Activated CD4-positive, alpha-beta T cell treated with anti-CD3 and anti-CD28 coated beads, Interleukin-2, Interleukin-6, amounts not matched to agents 100 ng/mL and 50 ng/mL, durations not matched to agents 16 hours and 8 hours (primary cell): ENCODE measurements around the gene ACTG1.

Experiments used
- DNase-seq: peaks from one replicate; pipeline ENCODE4 v3.0.0-alpha.2; 2020

ACTG1 gene

DNA sequence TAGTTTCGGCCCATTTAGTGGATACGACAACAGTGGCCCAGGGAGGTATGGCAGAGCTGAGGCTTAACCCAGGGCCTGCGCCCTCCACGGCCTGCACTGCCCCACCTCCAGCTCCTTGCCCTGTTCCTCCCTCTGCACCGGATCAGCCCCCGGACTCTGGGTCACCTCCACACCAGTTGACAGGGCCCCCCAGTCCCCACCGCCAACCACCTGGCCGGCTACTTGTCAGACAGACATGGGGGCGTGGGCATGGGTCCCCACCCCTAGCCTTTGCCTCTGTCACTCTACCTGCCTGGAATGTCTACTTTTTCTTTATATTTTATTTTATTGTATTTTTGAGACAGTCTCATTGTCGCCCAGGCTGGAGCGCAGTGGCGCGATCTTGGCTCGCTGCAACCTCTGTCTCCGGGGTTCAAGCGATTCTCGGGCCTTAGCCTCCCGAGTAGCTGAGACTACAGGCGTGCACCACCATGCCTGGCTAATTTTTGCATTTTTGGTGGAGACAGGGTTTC lies 3.0 kb upstream of the ACTG1 start:
- no peak for DNase-seq

GRCh38 chr17:81514739-81515529 lies 2.3 kb upstream of the ACTG1 start:
- peak; percentile 84 for DNase-seq

DNA sequence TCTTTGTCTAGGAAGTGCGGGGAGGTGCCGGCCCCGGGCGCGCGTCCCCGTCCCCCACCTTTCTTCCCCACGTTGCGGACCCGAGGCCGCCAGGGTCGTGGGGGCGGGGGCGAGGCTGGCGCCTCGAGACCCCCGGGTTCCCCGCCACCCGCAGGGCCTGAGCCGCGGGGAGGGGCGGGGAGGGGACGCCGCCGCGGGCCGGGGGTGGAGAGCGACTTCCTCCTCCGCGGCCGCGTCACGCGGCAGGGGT lies 1.8 kb upstream of the ACTG1 start:
- no peak for DNase-seq

DNA sequence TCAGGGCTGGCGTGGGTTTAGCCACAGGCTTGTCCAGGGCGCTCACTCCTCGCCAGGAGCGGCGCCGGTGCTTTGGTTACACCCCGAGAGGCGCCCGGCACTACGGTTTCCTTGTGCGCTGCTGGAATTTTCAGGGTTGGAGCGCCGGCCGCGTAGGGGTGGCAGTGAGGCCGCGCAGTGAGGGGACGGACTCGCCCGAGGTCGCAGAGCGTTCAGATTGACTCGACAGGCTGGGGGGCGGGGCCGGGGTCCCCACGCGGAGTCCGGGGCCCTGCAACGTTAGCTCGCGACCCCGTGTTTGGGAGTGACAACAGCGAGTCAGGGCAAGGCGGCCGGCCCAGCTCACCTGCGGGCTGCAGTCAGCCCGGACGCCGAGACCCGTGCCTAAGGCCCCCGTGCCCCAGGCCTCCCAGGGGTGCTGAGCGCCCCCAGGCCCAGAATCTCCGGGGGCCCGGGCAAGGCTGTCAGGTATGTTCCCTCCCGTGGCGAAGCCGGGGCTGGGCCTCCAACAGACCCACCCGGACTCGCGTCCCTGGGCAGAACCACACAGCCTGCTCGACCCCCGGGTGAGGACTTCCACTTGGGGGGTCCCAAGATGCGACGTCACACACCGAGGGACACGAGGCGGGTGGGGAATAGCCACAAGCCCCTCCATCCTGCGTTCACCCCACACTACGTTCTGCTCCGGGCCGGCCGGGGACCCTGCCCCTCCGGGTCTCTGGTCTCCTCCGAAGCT lies 1.3 kb upstream of the ACTG1 start:
- peak; percentile 70 for DNase-seq

- peak; percentile 77 for DNase-seq
These were observed 763 bp upstream of the ACTG1 start for GRCh38 chr17:81513372-81513752.

DNA sequence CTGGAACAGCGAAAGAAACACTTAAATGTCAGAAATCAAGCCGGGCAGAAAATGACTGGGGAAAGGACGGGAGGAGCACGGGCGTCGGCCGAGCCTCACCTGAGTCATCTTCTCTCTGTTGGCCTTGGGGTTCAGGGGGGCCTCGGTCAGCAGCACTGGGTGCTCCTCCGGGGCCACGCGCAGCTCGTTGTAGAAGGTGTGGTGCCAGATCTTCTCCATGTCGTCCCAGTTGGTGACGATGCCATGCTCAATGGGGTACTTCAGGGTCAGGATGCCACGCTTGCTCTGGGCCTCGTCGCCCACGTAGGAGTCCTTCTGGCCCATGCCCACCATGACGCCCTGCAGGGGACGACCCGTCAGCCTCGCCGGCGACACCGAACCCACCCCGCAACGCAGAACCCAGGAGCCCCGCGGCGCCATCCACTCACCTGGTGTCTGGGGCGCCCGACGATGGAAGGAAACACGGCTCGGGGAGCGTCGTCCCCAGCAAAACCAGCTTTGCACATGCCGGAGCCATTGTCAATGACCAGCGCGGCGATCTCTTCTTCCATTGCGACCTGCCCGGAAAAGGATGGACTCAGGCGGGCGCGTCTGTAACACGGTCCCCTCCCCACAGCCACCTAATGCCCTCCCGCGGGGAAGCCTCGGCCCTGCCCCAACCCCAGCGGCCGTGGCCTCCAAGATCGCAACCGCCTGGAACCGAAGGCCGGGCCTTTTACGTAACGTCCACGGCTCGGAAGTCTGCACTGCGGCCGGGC lies 616 bp downstream of the ACTG1 start:
- peak; percentile 65 for DNase-seq

DNA sequence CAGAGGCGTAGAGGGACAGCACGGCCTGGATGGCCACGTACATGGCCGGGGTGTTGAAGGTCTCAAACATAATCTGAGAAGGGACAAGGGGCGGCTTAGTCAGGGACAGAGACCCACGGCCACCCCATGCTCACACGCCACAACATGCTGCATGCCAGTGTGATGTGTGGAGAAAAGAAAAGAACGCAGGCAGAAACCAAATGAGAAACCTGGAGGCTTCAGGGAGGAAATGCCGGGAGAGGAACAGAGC lies 1.1 kb downstream of the ACTG1 start:
- no peak for DNase-seq

DNA sequence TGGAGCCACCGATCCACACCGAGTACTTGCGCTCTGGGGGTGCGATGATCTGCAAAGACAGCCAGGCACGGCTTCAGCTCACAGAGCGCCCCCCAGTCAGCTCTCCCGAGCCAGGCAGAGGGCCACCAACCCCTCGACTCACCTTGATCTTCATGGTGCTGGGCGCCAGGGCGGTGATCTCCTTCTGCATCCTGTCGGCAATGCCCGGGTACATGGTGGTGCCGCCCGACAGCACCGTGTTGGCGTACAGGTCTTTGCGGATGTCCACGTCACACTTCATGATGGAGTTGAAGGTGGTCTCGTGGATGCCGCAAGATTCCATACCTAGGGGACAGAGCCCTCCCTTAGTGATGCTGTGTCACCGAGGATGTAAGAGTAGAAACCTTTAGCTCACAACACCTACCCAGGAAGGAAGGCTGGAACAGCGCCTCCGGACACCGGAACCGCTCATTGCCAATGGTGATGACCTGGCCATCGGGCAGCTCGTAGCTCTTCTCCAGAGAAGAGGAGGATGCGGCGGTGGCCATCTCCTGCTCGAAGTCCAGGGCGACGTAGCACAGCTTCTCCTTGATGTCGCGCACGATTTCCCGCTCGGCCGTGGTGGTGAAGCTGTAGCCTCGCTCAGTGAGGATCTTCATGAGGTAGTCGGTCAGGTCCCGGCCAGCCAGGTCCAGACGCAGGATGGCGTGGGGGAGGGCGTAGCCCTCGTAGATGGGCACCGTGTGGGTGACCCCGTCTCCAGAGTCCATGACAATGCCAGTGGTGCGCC lies 1.6 kb downstream of the ACTG1 start:
- DNase-seq = peak; percentile 51

- peak; percentile 32 for DNase-seq
These were observed 2.4 kb downstream of the ACTG1 start for GRCh38 chr17:81509972-81510784.

DNA sequence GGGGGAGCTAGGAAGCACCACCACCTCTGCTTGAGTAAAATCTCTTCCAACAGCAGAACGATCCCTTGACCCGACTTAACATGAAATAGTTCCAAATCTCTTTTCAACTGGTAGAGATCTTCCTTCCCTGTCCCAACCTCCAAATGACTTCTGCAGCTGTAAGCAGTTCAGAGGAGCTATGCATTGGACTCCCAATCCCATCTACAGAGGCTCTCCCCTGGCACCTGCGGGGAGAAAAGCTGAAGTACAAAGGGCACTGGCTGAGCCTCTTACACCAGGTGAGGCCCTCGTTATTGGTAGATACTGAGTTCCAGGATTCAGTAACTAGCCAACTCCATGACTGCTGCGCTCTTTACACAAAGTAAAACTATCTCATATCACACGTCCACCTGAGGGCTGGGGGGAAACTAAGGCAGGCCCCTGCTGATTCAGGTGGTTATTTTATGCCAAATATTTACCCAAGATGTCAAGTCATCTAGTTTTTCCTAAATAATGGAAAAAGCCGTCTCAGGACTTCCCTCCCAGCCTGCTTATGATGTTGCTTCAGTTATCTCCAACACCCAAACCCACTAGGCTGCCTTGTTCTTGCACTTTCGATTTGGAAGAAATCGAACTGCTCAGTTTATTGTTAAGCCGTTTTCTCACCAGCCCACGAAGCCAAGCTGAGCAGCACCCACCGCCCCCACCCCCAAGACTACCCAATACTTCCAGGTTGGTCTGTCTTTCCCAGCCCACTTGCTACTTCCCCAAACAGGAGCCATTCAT lies 3.2 kb downstream of the ACTG1 start:
- DNase-seq = peak; percentile 58

DNA sequence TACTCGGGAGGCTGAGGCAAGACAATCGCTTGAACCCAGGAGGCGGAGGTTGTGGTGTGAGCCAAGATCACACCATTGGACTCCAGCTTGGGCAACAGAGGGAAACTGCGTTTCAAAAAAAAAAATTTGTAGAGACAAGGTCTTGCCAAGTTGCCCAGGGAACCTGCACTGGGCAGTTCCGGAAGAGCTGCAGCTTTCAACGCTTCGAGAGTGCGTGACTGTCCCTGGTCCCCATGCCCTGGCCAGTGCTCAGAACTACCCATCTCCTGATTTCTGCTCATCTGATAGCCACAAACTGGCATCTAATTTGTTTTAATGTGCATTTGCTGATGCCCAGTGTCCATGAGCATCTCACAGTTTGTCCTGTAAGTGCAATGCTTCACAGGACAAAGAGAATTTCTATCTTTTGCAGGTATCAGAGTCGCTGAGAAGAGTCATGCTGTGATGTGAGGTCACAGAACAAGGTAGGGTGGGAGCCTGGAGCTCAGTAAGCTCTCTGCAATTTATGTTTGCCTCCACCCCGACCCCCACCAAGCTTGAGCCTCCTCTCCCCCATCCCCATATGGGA lies 3.9 kb downstream of the ACTG1 start:
- DNase-seq = peak; percentile 59

DNA sequence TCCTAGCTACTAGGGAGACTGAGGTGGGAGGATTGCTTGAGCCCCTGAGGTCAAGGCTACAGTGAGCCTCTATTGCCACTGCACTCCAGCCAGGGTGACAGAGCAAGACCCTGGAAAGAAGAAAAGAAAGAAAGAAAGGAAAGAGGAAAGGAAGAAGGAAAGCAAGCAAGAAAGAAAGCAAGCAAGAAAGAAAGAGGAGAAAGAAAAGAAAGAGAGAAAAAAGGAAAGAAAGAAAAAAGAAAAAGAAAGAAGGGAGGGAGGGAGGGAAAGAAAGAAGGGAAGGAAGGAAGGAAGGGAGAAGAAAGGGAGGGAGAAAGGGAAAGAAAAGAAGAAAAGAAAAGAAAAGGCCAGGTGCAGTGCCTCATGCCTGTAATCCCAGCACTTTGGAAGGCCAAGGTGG lies 9.0 kb downstream of the ACTG1 start:
- no peak for DNase-seq

- DNase-seq = no peak
These were observed 10.1 kb downstream of the ACTG1 start for GRCh38 chr17:81502471-81503017.

DNA sequence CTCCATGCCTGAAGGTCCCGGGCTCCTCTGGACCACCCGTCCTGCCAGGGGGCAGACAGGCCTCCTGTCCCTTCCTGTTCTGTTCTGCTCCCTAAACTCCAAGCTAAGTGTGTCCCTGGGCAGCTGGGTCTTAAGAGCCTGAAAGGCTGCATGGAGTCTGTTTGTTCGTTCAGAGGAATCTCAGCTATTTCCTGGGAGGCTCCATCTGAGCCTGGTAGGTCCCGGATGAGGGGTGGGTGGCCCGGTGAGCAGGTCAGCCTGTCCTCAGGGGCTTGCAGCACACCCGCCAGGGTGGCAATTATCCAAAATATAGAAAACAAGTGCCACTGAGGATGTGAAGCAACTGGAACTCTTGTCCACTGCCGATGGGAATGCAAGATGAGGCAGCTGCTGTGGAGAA lies 12.6 kb downstream of the ACTG1 start:
- no peak for DNase-seq

GRCh38 chr17:81499601-81499970 lies 13.0 kb downstream of the ACTG1 start:
- no peak for DNase-seq

- no peak for DNase-seq
These were observed 13.5 kb downstream of the ACTG1 start for GRCh38 chr17:81498953-81499600.

DNA sequence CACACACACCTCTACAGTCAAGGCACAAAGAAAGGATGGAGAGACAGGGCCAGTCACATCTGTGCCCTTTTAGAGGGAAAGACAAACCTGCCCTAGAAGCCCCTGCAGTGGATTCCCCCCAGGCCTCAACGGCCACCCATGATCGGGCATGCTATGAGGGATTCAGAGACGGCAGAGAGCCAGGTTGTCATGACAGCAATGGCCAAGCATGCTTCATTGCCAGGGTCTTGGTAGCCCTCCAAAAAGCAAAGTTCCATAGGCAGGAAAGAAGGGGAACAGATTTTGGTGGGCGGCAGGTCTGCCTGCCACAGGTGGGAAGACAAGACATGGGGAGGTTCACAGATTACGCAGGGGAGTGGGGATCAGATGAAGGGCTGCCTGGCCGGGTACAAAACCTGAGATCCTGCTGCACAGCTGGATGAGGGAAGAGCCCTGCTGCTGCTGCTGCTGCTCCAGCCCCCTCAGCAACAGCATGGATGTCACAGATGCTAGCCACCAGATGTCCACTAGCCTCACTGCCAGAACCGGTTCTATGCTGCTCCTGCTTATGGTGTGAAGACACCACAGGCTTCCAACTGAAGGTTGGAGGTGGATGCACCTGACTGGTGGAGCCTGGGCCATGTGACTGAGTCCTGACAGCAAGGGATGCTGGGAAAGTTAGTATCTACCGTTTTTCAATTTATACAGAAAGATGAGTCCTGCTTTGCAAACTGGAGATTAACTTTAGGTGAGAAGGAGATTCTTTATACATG lies 17.8 kb downstream of the ACTG1 start:
- peak; percentile 31 for DNase-seq

DNA sequence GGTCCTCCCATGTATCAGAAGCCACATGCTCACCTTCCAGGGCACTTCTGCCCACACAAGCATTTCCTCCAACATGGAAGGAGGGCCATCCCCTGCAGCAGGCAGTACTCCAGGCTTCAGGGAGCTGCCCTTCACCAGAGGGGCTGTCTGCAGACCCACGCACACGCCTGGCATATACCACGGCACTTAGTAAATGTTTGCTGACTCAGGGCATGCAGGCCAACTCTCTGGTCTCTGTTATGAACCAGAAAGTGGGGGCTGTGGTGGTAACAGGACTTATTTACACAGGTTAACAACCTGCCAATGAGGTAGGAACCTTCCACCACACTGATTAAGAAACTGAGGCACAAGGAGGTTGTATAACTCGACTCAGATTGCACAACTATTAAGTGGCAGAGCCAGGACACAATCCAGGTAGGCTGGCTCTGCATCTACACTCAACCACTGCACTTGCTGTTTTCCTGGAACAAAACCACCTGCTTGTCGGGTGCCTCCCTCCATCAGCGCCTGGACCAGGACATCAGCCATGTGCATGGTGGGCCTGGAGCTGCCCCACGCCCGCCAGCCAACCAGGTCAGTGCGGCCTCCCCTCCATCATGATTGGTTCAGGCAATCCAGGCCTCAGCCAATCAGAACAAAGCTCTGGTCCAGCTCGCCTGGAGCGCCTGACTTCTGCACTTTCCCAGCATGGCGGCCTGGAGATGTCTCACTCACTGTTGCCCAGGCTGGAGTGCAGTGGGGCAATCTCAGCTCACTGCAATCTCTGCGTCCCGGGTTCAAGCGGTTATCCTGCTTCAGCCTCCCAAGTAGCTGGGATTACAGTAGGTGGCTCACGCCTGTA lies 19.2 kb downstream of the ACTG1 start:
- no peak for DNase-seq

- DNase-seq = no peak
These were observed 19.9 kb downstream of the ACTG1 start for GRCh38 chr17:81492706-81493105.
